ENCODE results near the gene CASK.

CASK gene

GRCh38 chrX:41932885-41933284, 9.5 kb upstream of the CASK start:
- Histone ChIP-seq H3K4ac (ENCODE audit: low read depth in 1 of 2, low read length in 2 of 2) (no peak overlapping the region), H3K23ac (ENCODE audit: low read length in 2 of 2) (no peak overlapping the region), H2BK5ac (ENCODE audit: low read depth, low read length, poor library complexity, severe bottlenecking) (no peak overlapping the region), H2AFZ (ENCODE audit: low read depth, low read length) (no peak overlapping the region), H3K9me3 (ENCODE audit: control insufficient read depth, low read length) (no peaks in the 10 kb centered on the region), H3K4me1 (ENCODE audit: control insufficient read depth, insufficient read depth, low read depth, low read length) (no peaks in the 10 kb centered on the region), H2BK120ac (ENCODE audit: low read depth, low read length) (no peak overlapping the region), H3K9ac (ENCODE audit: low read length) (no peak overlapping the region), H2BK15ac (ENCODE audit: low read depth, poor library complexity, severe bottlenecking) (no peak overlapping the region), H3K79me1 (replicated peaks; ENCODE audit: low read length, poor library complexity, severe bottlenecking) (no peaks in the 10 kb centered on the region), H4K91ac (ENCODE audit: low read length) (no peak overlapping the region), H3K4me2 (ENCODE audit: low read length, poor library complexity, severe bottlenecking) (no peak overlapping the region), H3K14ac (ENCODE audit: low read length in 2 of 2) (no peak overlapping the region), H3K18ac (ENCODE audit: low read depth in 1 of 2, low read length in 2 of 2) (no peak overlapping the region), H4K8ac (ENCODE audit: low read length) (no peak overlapping the region), H3K4me3 (ENCODE audit: insufficient read depth in 1 of 2, low read depth in 1 of 2, low read length in 2 of 2) (no peak overlapping the region), H3K27me3 (ENCODE audit: control insufficient read depth in 1 of 2, insufficient read depth in 1 of 2, low read length in 2 of 2) (peaks cover 0 to 19% of the 10 kb centered on the region in 2 experiments), H3K27ac (ENCODE audit: low read length, poor library complexity, severe bottlenecking) (no peak overlapping the region), H3K36me3 (ENCODE audit: control insufficient read depth in 1 of 2, insufficient read depth in 2 of 2, low read depth in 1 of 2, low read length in 2 of 2) (no peaks in the 10 kb centered on the region), H2AK5ac (ENCODE audit: low read length, severe bottlenecking) (no peak overlapping the region), H2BK12ac (ENCODE audit: low read length in 2 of 2) (no peak overlapping the region)
- WGBS, result no CpG with 5 or more reads among the region's 5 CpGs
- DNase-seq, result no peak

GRCh38 chrX:41931591-41931990, 8.2 kb upstream of the CASK start:
- no peak overlapping the region for H4K8ac ChIP-seq (ENCODE audit: low read length)
- no peaks in the 10 kb centered on the region for H3K79me1 ChIP-seq (replicated peaks; ENCODE audit: low read length, poor library complexity, severe bottlenecking)
- no peak overlapping the region for H3K14ac ChIP-seq (ENCODE audit: low read length in 2 of 2)
- H3K27ac ChIP-seq (ENCODE audit: low read length, poor library complexity, severe bottlenecking), result no peak overlapping the region
- no peak overlapping the region for H2BK120ac ChIP-seq (ENCODE audit: low read depth, low read length)
- no peak overlapping the region for H3K23ac ChIP-seq (ENCODE audit: low read length in 2 of 2)
- peaks cover 0 to 21% of the 10 kb centered on the region in 2 experiments for H3K27me3 ChIP-seq (ENCODE audit: control insufficient read depth in 1 of 2, insufficient read depth in 1 of 2, low read length in 2 of 2)
- H2BK5ac ChIP-seq (ENCODE audit: low read depth, low read length, poor library complexity, severe bottlenecking), result no peak overlapping the region
- DNase-seq, result no peak
- no peak overlapping the region for H2AFZ ChIP-seq (ENCODE audit: low read depth, low read length)
- no peak overlapping the region for H3K4me3 ChIP-seq (ENCODE audit: insufficient read depth in 1 of 2, low read depth in 1 of 2, low read length in 2 of 2)
- H3K4me1 ChIP-seq (ENCODE audit: control insufficient read depth, insufficient read depth, low read depth, low read length), result no peaks in the 10 kb centered on the region
- H2BK15ac ChIP-seq (ENCODE audit: low read depth, poor library complexity, severe bottlenecking), result no peak overlapping the region
- no peak overlapping the region for H4K91ac ChIP-seq (ENCODE audit: low read length)
- H3K9me3 ChIP-seq (ENCODE audit: control insufficient read depth, low read length), result no peaks in the 10 kb centered on the region
- H3K18ac ChIP-seq (ENCODE audit: low read depth in 1 of 2, low read length in 2 of 2), result no peak overlapping the region
- H3K4me2 ChIP-seq (ENCODE audit: low read length, poor library complexity, severe bottlenecking), result no peak overlapping the region
- no peaks in the 10 kb centered on the region for H3K36me3 ChIP-seq (ENCODE audit: control insufficient read depth in 1 of 2, insufficient read depth in 2 of 2, low read depth in 1 of 2, low read length in 2 of 2)
- H2AK5ac ChIP-seq (ENCODE audit: low read length, severe bottlenecking), result no peak overlapping the region
- H2BK12ac ChIP-seq (ENCODE audit: low read length in 2 of 2), result no peak overlapping the region
- H3K9ac ChIP-seq (ENCODE audit: low read length), result no peak overlapping the region
- no peak overlapping the region for H3K4ac ChIP-seq (ENCODE audit: low read depth in 1 of 2, low read length in 2 of 2)

- H3K23ac ChIP-seq (ENCODE audit: low read length in 2 of 2), result no peak overlapping the region
- H4K91ac ChIP-seq (ENCODE audit: low read length), result no peak overlapping the region
- peak overlapping the region; percentile 79 for H3K9ac ChIP-seq (ENCODE audit: low read length)
- no peak overlapping the region for H2AFZ ChIP-seq (ENCODE audit: low read depth, low read length)
- DNase-seq, result peak; percentile 64
- peak overlapping the region; percentile 75 for H3K4me2 ChIP-seq (ENCODE audit: low read length, poor library complexity, severe bottlenecking)
- no peak overlapping the region for H3K4ac ChIP-seq (ENCODE audit: low read depth in 1 of 2, low read length in 2 of 2)
- no peak overlapping the region for H2BK15ac ChIP-seq (ENCODE audit: low read depth, poor library complexity, severe bottlenecking)
- H3K4me1 ChIP-seq (ENCODE audit: control insufficient read depth, insufficient read depth, low read depth, low read length), result no peaks in the 10 kb centered on the region
- H2BK12ac ChIP-seq (ENCODE audit: low read length in 2 of 2), result no peak overlapping the region
- no peak overlapping the region for H4K8ac ChIP-seq (ENCODE audit: low read length)
- no peaks in the 10 kb centered on the region for H3K9me3 ChIP-seq (ENCODE audit: control insufficient read depth, low read length)
- no peaks in the 10 kb centered on the region for H3K79me1 ChIP-seq (replicated peaks; ENCODE audit: low read length, poor library complexity, severe bottlenecking)
- H3K36me3 ChIP-seq (ENCODE audit: control insufficient read depth in 1 of 2, insufficient read depth in 2 of 2, low read depth in 1 of 2, low read length in 2 of 2), result no peaks in the 10 kb centered on the region
- H3K4me3 ChIP-seq (ENCODE audit: insufficient read depth in 1 of 2, low read depth in 1 of 2, low read length in 2 of 2), result peak overlapping the region; percentile 77 to 78
- H3K27me3 ChIP-seq (ENCODE audit: control insufficient read depth in 1 of 2, insufficient read depth in 1 of 2, low read length in 2 of 2), result peaks cover 0 to 14% of the 10 kb centered on the region in 2 experiments
- WGBS, result 0% methylated on average over 10 of the region's 16 CpGs
- H3K18ac ChIP-seq (ENCODE audit: low read depth in 1 of 2, low read length in 2 of 2), result peak overlapping the region in 1 of 2 experiments; percentile 90
- H3K14ac ChIP-seq (ENCODE audit: low read length in 2 of 2), result peak overlapping the region in 1 of 2 experiments; percentile 84
- H2BK5ac ChIP-seq (ENCODE audit: low read depth, low read length, poor library complexity, severe bottlenecking), result peak overlapping the region; percentile 66
- no peak overlapping the region for H2BK120ac ChIP-seq (ENCODE audit: low read depth, low read length)
- H3K27ac ChIP-seq (ENCODE audit: low read length, poor library complexity, severe bottlenecking), result peak overlapping the region; percentile 85
- no peak overlapping the region for H2AK5ac ChIP-seq (ENCODE audit: low read length, severe bottlenecking)
Observed at GRCh38 chrX:41923978-41924683, 777 bp upstream of the CASK start.

- H2BK12ac ChIP-seq (ENCODE audit: low read length in 2 of 2), result no peak overlapping the region
- peak overlapping the region; percentile 54 to 62 for H3K18ac ChIP-seq (ENCODE audit: low read depth in 1 of 2, low read length in 2 of 2)
- H2AK5ac ChIP-seq (ENCODE audit: low read length, severe bottlenecking), result no peak overlapping the region
- no peaks in the 10 kb centered on the region for H3K79me1 ChIP-seq (replicated peaks; ENCODE audit: low read length, poor library complexity, severe bottlenecking)
- DNase-seq, result peak; percentile 33
- peak overlapping the region; percentile 35 for H2BK5ac ChIP-seq (ENCODE audit: low read depth, low read length, poor library complexity, severe bottlenecking)
- H3K4me1 ChIP-seq (ENCODE audit: control insufficient read depth, insufficient read depth, low read depth, low read length), result no peaks in the 10 kb centered on the region
- H3K27me3 ChIP-seq (ENCODE audit: control insufficient read depth in 1 of 2, insufficient read depth in 1 of 2, low read length in 2 of 2), result peaks cover 0 to 9% of the 10 kb centered on the region in 2 experiments
- H3K27ac ChIP-seq (ENCODE audit: low read length, poor library complexity, severe bottlenecking), result no peak overlapping the region
- H4K91ac ChIP-seq (ENCODE audit: low read length), result no peak overlapping the region
- H3K9ac ChIP-seq (ENCODE audit: low read length), result peak overlapping the region; percentile 85
- no peaks in the 10 kb centered on the region for H3K36me3 ChIP-seq (ENCODE audit: control insufficient read depth in 1 of 2, insufficient read depth in 2 of 2, low read depth in 1 of 2, low read length in 2 of 2)
- H3K9me3 ChIP-seq (ENCODE audit: control insufficient read depth, low read length), result no peaks in the 10 kb centered on the region
- H3K4me2 ChIP-seq (ENCODE audit: low read length, poor library complexity, severe bottlenecking), result peak overlapping the region; percentile 61
- H3K23ac ChIP-seq (ENCODE audit: low read length in 2 of 2), result no peak overlapping the region
- WGBS, result 0% methylated on average over 18 of the region's 48 CpGs
- no peak overlapping the region for H3K14ac ChIP-seq (ENCODE audit: low read length in 2 of 2)
- no peak overlapping the region for H2BK15ac ChIP-seq (ENCODE audit: low read depth, poor library complexity, severe bottlenecking)
- peak overlapping the region; percentile 28 to 64 for H3K4ac ChIP-seq (ENCODE audit: low read depth in 1 of 2, low read length in 2 of 2)
- no peak overlapping the region for H2AFZ ChIP-seq (ENCODE audit: low read depth, low read length)
- H4K8ac ChIP-seq (ENCODE audit: low read length), result no peak overlapping the region
- peak overlapping the region; percentile 49 for H2BK120ac ChIP-seq (ENCODE audit: low read depth, low read length)
- H3K4me3 ChIP-seq (ENCODE audit: insufficient read depth in 1 of 2, low read depth in 1 of 2, low read length in 2 of 2), result peak overlapping the region; percentile 83 to 87
Observed at GRCh38 chrX:41922431-41923151, 763 bp downstream of the CASK start.

Data from mesenchymal stem cell (in vitro differentiated cells and primary cell).